Measurements from ENCODE around the gene ITGAV. TPM values are rescaled to one million over a fixed set of nuclear protein-coding genes. Genes with fewer than 3 reads are reported as not detected.

ITGAV gene
- total and polyA plus RNA-seq, 2 of the 4 experiments (the other 2 are of a cell fraction), result 45.8 to 181 TPM

DNA sequence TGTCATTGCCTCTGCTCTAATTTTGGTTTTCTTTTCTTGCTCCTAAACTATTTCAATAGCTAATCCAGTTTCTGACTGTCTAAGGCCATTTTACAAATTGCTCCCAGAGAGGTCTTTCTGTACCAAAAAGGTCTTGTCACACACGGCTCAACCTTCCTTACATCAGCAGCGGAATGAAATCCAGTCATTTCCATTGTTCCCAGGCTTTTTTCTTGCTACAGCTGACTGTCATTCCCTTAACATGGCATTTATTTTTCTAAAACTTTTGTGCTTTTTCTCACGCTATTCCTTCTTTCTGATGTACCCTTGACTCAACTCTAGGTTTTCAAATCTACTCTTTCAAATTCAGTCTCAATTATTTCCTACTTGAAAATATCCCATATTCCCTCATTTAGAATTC, 128.3 kb downstream of the ITGAV start:
- Histone ChIP-seq H3K27ac (ENCODE audit: insufficient read depth, low read length) (no peak overlapping the region), H3K14ac (replicated peaks; ENCODE audit: low read depth, low read length) (no peak overlapping the region), H3K4me3 (ENCODE audit: insufficient read depth, low read depth, low read length) (no peak overlapping the region), H3K4me1 (ENCODE audit: control insufficient read depth, insufficient read depth, low read length) (peaks cover 2% of the 10 kb centered on the region; the same call in 1 of the 2 replicates), H3K79me1 (ENCODE audit: low read depth in 1 of 2, low read length in 2 of 2) (no peaks in the 10 kb centered on the region), H3K36me3 (ENCODE audit: control insufficient read depth, insufficient read depth, low read length) (no peaks in the 10 kb centered on the region), H3K9ac (ENCODE audit: low read depth, low read length) (no peak overlapping the region), H4K8ac (ENCODE audit: low read depth in 2 of 2, low read length in 2 of 2) (no peak overlapping the region), H3K56ac (ENCODE audit: extremely low read depth, insufficient read depth, low read length) (no peak overlapping the region), H2BK15ac (ENCODE audit: low read depth, low read length) (no peak overlapping the region), H2AK9ac (replicated peaks; ENCODE audit: low read depth, low read length, poor library complexity) (no peak overlapping the region), H3K23ac (ENCODE audit: low read depth, low read length) (no peak overlapping the region), H3K4ac (ENCODE audit: low read depth, low read length) (no peak overlapping the region), H4K20me1 (ENCODE audit: insufficient read depth, low read length) (no peaks in the 10 kb centered on the region), H2BK20ac (ENCODE audit: low read depth, low read length) (no peak overlapping the region), H2BK5ac (ENCODE audit: low read depth, low read length, poor library complexity, severe bottlenecking) (no peak overlapping the region), H3K9me3 (ENCODE audit: control insufficient read depth, insufficient read depth, low read length) (no peaks in the 10 kb centered on the region), H3K27me3 (ENCODE audit: control insufficient read depth, insufficient read depth, low read length) (no peaks in the 10 kb centered on the region), H2AFZ (replicated peaks; ENCODE audit: low read length, poor library complexity) (no peak overlapping the region), H3K18ac (ENCODE audit: low read depth, low read length) (no peak overlapping the region), H2BK120ac (ENCODE audit: low read depth, low read length) (no peak overlapping the region), H3K4me2 (ENCODE audit: low read depth, low read length) (no peak overlapping the region), H3K9me1 (ENCODE audit: insufficient read depth, low read length) (no peaks in the 10 kb centered on the region; the same call in 1 of the 2 replicates), H2AK5ac (ENCODE audit: low read depth, low read length) (no peak overlapping the region), H4K91ac (ENCODE audit: insufficient read depth, low read depth, low read length) (no peak overlapping the region), H4K5ac (ENCODE audit: low read depth, low read length) (no peak overlapping the region)
- dilution Hi-C loops (cut with HindIII; ENCODE audit: low sequenced_read_pairs, unreplicated experiment) (no loop called here), intact Hi-C loops (cut with micrococcal nuclease) (no loop called here), in situ Hi-C loops (cut with MboI; ENCODE audit: low sequenced_read_pairs) (no loop called here)
- no peak for ATAC-seq (ENCODE audit: low read depth)
- no peak for TF ChIP-seq FOS (IDR thresholded peaks at IDR 0.05; ENCODE audit: low read depth, low read length)
- no peak for TF ChIP-seq CTCF (conservative IDR thresholded peaks at IDR 0.05; ENCODE audit: low read depth, low read length)
- no peak for TF ChIP-seq CEBPB (IDR thresholded peaks at IDR 0.05; ENCODE audit: low read depth, low read length)
- TF ChIP-seq RCOR1 (IDR thresholded peaks at IDR 0.05; ENCODE audit: insufficient replicate concordance, low read length), result no peak
- TF ChIP-seq ELK1 (IDR thresholded peaks at IDR 0.05; ENCODE audit: borderline replicate concordance, low read depth, low read length), result no peak
- no peak for TF ChIP-seq RAD21 (IDR thresholded peaks at IDR 0.05; ENCODE audit: low read length)
- TF ChIP-seq MAFK (IDR thresholded peaks at IDR 0.05; ENCODE audit: low read depth, low read length), result no peak
- TF ChIP-seq BHLHE40 (IDR thresholded peaks at IDR 0.05; ENCODE audit: low read depth, low read length), result no peak
- TF ChIP-seq POLR2A (IDR thresholded peaks at IDR 0.05; ENCODE audit: low read depth, low read length), result no peak
- no peak for TF ChIP-seq MXI1 (IDR thresholded peaks at IDR 0.05; ENCODE audit: borderline replicate concordance, low read depth, low read length)
- no peak for TF ChIP-seq MAZ (IDR thresholded peaks at IDR 0.05; ENCODE audit: borderline replicate concordance, low read depth, low read length)
- TF ChIP-seq NFE2L2 (IDR thresholded peaks at IDR 0.05; ENCODE audit: low read depth, low read length), result no peak
- POLR2A ChIA-PET (ENCODE audit: unreplicated experiment), result no interaction called here
- DNase-seq, result no peak
- WGBS, 2 experiments (ENCODE audit: extremely low coverage in 2 of 2, insufficient read length in 1 of 2), result 80% methylated on average over 2 of the region's 3 CpGs; no CpG with 5 or more reads in 1 of the 2 experiments
- no TSS peak for BruUV-seq (replicated peaks)
- CTCF ChIA-PET, result no interaction called here
